Osteocyte (in vitro differentiated cells): ENCODE measurements around the gene KIFBP. TPM values are rescaled to one million over a fixed set of nuclear protein-coding genes. Genes with fewer than 3 reads are reported as not detected.

Experiments
- DNase-seq: peaks from one replicate; pipeline ENCODE4 v3.0.0; 2021; ENCODE audit warnings: mixed read lengths; ENCODE audit not compliant: unreplicated experiment; ENCODE audit errors: extremely low spot score
- H3K27ac Mint-ChIP-seq: one replicate; pipeline ENCODE4 v1.8.0; 2021; ENCODE audit warnings: mild to moderate bottlenecking, mixed read lengths; ENCODE audit not compliant: unreplicated experiment
- H3K27me3 Mint-ChIP-seq: one replicate; pipeline ENCODE4 v1.8.0; 2021; ENCODE audit warnings: mixed read lengths; ENCODE audit not compliant: unreplicated experiment
- H3K36me3 Mint-ChIP-seq: one replicate; pipeline ENCODE4 v1.8.0; 2021; ENCODE audit warnings: mixed read lengths; ENCODE audit not compliant: unreplicated experiment
- H3K4me1 Mint-ChIP-seq: one replicate; pipeline ENCODE4 v1.8.0; 2021; ENCODE audit warnings: mixed read lengths; ENCODE audit not compliant: unreplicated experiment
- H3K4me3 Mint-ChIP-seq: one replicate; pipeline ENCODE4 v1.8.0; 2021; ENCODE audit warnings: mild to moderate bottlenecking, moderate library complexity, mixed read lengths; ENCODE audit not compliant: unreplicated experiment
- H3K9me3 Mint-ChIP-seq: one replicate; pipeline ENCODE4 v1.8.0; 2021; ENCODE audit warnings: mixed read lengths; ENCODE audit not compliant: unreplicated experiment
- total RNA-seq: library from RNA; stranded (reverse); gene quantifications from 2 replicates; pipeline ENCODE4 v1.2.1, GENCODE V29; 2021
- TF ChIP-seq, protein P1 (sequence below): fragments of 200-600 bp; sonication (generic); IDR thresholded peaks from 2 replicates; pipeline ENCODE4 v1.5.0; 2021; ENCODE audit warnings: antibody characterized with exemption, mild to moderate bottlenecking, moderate library complexity

KIFBP gene
- total RNA-seq, 1 donor from 2014 or later: 29.9 TPM

- Mint-ChIP-seq H3K36me3 (peaks cover 13% of the 10 kb centered on the region), H3K27ac (peak overlapping the region; percentile 99), H3K27me3 (no peaks in the 10 kb centered on the region), H3K4me3 (peak overlapping the region; percentile 99), H3K9me3 (no peaks in the 10 kb centered on the region), H3K4me1 (peaks cover 28% of the 10 kb centered on the region)
- TF ChIP-seq, protein P1, sequence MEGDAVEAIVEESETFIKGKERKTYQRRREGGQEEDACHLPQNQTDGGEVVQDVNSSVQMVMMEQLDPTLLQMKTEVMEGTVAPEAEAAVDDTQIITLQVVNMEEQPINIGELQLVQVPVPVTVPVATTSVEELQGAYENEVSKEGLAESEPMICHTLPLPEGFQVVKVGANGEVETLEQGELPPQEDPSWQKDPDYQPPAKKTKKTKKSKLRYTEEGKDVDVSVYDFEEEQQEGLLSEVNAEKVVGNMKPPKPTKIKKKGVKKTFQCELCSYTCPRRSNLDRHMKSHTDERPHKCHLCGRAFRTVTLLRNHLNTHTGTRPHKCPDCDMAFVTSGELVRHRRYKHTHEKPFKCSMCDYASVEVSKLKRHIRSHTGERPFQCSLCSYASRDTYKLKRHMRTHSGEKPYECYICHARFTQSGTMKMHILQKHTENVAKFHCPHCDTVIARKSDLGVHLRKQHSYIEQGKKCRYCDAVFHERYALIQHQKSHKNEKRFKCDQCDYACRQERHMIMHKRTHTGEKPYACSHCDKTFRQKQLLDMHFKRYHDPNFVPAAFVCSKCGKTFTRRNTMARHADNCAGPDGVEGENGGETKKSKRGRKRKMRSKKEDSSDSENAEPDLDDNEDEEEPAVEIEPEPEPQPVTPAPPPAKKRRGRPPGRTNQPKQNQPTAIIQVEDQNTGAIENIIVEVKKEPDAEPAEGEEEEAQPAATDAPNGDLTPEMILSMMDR: no peak
- no peak for DNase-seq
These were observed 33.2 kb upstream of the KIFBP start for GRCh38 chr10:68955355-68955831.

- TF ChIP-seq, protein P1: peak; percentile 74
- Mint-ChIP-seq H3K9me3 (no peaks in the 10 kb centered on the region), H3K36me3 (peaks cover 13% of the 10 kb centered on the region), H3K4me3 (peak within 1 kb of the TSS; percentile 99), H3K4me1 (peaks cover 28% of the 10 kb centered on the region), H3K27me3 (no peaks in the 10 kb centered on the region), H3K27ac (peak within 1 kb of the TSS; percentile 99)
- DNase-seq: peak; percentile 93
These were observed 32.6 kb upstream of the KIFBP start, which contains the start of gene DDX21 for GRCh38 chr10:68955832-68956532. DDX21 (plus strand) TSS chr10:68956170; CDS start chr10:68956226, 56 bp downstream.

GRCh38 chr10:68957284-68957615 lies 31.4 kb upstream of the KIFBP start:
- Mint-ChIP-seq H3K9me3 (no peaks in the 10 kb centered on the region), H3K4me1 (peaks cover 28% of the 10 kb centered on the region), H3K4me3 (peak overlapping the region; percentile 99)

GRCh38 chr10:68957654-68958053 lies 30.9 kb upstream of the KIFBP start:
- Mint-ChIP-seq H3K4me1 (peaks cover 28% of the 10 kb centered on the region), H3K36me3 (peaks cover 21% of the 10 kb centered on the region), H3K27ac (peak overlapping the region; percentile 99), H3K4me3 (peak overlapping the region; percentile 99), H3K27me3 (no peaks in the 10 kb centered on the region), H3K9me3 (no peaks in the 10 kb centered on the region)
- TF ChIP-seq, protein P1: no peak
- DNase-seq: no peak

More at GRCh38 chr10:68957284-68957615, 31.4 kb upstream of the KIFBP start:
- Mint-ChIP-seq H3K27ac (peak overlapping the region; percentile 99), H3K27me3 (no peaks in the 10 kb centered on the region), H3K36me3 (peaks cover 18% of the 10 kb centered on the region)
- DNase-seq: no peak
- TF ChIP-seq, protein P1: no peak

DNA sequence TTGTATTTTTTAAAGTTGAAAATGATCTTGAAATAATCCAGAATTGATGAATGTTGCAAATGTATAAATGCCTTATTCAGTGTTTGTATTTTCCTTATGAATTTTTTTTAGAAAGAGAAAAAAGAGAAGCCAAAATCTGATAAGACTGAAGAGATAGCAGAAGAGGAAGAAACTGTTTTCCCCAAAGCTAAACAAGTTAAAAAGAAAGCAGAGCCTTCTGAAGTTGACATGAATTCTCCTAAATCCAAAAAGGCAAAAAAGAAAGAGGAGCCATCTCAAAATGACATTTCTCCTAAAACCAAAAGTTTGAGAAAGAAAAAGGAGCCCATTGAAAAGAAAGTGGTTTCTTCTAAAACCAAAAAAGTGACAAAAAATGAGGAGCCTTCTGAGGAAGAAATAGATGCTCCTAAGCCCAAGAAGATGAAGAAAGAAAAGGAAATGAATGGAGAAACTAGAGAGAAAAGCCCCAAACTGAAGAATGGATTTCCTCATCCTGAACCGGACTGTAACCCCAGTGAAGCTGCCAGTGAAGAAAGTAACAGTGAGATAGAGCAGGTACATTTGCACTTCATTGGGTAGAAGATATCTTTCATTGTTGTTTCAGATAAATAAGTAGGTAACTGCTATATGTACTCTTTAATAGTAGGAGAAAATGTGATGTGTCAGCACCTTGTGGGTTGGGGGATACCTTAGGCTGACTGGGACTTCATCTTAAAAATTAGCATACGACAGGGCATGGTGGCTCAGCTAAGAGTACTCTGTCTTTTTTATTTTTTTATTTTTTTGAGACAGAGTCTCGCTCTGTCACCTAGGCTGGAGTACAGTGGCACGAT lies 28.7 kb upstream of the KIFBP start:
- Mint-ChIP-seq H3K36me3 (peaks cover 29% of the 10 kb centered on the region), H3K4me1 (peaks cover 24% of the 10 kb centered on the region), H3K27me3 (no peaks in the 10 kb centered on the region), H3K27ac (peak overlapping the region; percentile 13), H3K4me3 (no peak overlapping the region), H3K9me3 (no peaks in the 10 kb centered on the region)
- no peak for DNase-seq
- TF ChIP-seq, protein P1: no peak
